Measurements from ENCODE around the gene HIP1R.
"Not testable (repeated sequence)": the region's sequence is repeated elsewhere in the genome, so short reads cannot be mapped to it uniquely, and the experiment has no call there.

Gene HIP1R

GRCh38 chr12:122895320-122895703 lies 60.1 kb downstream of the HIP1R start:
- DNase-seq (ENCODE audit: low spot score) = no peak

DNA sequence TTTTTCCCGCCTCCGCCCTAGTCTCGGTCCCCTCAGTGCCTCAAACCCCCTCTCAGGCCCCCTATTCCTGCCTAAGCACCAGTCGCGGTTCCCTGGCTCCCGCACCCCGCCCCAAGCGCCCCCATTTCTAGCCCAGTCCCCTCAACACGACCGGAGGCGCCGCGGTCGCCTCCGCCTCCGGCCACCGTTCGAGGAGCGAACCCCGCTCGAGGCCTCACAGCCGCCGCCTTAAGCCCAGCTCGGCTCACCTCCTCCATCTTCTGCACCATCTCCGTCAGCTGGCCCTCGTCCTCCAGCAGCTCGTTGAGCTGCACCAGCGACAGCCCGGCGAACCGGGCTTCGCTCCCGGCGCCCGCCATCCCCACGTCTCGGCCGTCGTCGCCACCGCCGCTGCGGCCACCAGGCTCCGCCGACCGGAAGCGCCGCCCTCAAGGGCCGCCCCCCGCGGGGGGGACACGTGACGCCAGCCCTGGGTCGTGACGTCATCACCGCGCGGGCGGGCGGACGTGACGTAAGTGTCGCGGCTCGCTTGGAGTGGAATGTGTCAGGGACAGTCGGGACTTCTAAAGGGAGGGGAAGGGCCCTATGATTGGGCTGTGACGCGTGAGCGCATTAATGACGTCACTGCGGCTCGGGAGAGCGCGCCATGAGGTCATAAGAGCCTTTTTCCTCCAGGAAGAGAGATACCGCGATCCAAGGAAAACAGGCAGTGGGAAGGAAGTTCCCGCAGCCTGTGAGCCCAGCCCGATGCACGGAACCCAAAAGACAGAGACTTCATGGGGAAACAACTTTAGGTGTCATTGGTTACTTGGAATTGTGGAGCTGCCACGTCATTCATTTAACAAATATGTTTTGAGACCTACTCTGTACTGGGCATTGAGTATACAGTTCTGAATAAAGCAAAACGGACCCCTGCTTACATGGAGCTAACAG lies 60.7 kb downstream of the HIP1R start, which contains the start of gene VPS37B:
Gene VPS37B, minus strand, starts transcription at position 421 of the 933 bp plus-strand sequence. Its CDS starts 62 bp downstream, at position 359.
- DNase-seq (ENCODE audit: low spot score) = peak; percentile 93

DNA sequence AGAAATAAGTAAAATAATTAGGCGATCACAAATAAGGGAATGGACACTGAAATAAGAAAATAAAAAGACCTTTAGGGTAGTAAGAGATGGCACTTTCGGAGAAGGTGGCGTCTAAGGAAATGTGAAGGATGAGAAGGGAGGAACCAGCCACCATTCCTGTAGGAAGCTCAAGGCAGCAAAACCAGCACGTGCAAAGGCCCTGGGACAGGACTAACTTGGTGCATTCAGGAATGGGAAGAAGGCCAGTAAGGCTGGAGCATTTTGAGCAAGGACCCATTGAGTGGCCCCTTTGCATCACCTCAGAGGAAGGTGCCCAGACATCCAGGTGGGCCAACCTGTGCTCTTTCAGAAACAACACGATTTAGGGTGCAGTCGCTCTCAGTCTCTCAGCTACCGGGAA lies 61.4 kb downstream of the HIP1R start:
- no peak for DNase-seq (ENCODE audit: low spot score)

GRCh38 chr12:122899887-122900286 lies 64.6 kb downstream of the HIP1R start:
- no peak for DNase-seq (ENCODE audit: low spot score)

GRCh38 chr12:122902854-122903692 lies 67.8 kb downstream of the HIP1R start:
- no peak for DNase-seq (ENCODE audit: low spot score)

DNA sequence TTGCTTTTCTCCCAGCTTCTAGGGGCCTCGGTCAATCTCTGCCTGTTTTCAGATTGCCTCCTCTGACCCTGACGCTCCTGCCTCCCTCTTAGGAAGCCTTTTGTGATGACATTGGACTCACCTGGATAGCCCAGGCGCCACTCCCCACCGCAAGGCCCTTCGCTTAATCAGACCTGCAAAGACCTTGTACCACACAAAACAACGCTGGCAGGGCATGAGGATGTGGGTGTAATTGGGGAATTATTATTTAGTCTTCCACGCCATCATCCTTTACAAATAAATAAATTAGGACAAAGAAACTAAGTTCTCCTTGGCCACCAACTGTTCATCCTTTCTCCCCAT lies 68.4 kb downstream of the HIP1R start:
- no peak for DNase-seq (ENCODE audit: low spot score)

GRCh38 chr12:122905258-122905657 lies 70.0 kb downstream of the HIP1R start:
- DNase-seq (ENCODE audit: low spot score) = not testable (repeated sequence)

GRCh38 chr12:122908915-122909314 lies 73.7 kb downstream of the HIP1R start:
- no peak for DNase-seq (ENCODE audit: low spot score)

- DNase-seq (ENCODE audit: low spot score) = peak; percentile 71
Measured at GRCh38 chr12:122909442-122910288, 74.4 kb downstream of the HIP1R start.

Measured in ecto neural progenitor cell (in vitro differentiated cells).